ENCODE measurements around the gene OS9.

The OS9 gene

DNA sequence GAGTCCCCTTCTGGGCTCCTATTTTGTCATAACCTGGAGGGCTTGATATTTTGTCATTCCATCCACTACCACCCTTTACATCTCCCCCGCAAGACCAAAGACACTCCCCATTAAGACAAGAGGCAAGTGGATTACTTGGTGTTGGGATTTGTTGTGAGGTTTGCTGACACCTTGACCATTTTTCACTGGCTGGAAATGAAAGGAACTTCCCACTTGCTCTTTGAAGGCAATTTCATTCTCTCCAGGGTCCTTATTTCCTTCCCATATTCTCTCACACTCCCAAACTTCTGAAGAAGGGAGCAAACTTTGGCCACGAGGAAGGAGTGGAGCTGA is 29.7 kb downstream of the OS9 start:
- no peak for DNase-seq

DNA sequence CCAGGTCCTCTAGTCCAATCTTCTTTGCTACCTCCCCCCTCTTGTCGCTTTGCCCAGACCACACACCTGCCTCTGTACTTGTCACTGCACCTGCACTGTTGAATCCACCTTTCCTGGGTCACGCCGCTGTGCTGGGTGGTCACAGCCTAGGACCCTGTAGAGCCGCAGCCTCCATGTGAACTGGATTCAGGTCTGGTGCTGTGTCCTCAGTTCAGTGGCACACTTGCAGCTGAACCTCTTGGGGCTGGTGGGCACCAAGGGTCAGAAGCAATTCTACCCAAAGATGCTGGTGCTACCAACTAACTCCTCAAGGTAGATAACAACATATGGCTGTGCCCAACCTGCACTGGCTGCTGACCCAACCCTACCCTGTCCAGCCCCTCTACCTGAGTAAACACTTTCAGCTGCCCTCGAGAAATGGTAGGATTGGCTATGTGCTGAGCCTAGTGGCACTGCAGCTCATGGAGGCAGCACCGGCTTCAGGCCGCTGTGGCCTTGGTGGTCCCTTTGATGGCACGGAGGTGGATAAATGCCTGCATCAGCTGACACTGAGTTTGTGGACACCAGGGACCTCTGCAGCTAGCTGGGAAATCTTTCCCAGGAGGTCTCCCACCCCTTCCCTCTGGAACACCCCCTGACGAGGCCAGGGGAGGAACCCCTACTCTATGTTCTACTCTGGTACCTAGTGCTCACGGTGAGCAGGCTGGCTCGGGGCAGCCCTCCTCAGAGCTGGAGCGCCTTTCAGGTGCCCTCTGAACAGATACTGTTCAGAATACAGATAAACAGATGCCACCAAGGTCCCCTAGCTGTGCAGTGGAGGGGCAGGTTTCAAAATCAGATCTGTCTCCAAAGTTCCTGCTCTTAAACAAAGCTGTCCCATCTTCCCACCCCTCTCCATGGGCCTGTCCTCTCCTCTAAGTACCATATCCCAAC is 30.3 kb downstream of the OS9 start:
- DNase-seq: no peak

DNA sequence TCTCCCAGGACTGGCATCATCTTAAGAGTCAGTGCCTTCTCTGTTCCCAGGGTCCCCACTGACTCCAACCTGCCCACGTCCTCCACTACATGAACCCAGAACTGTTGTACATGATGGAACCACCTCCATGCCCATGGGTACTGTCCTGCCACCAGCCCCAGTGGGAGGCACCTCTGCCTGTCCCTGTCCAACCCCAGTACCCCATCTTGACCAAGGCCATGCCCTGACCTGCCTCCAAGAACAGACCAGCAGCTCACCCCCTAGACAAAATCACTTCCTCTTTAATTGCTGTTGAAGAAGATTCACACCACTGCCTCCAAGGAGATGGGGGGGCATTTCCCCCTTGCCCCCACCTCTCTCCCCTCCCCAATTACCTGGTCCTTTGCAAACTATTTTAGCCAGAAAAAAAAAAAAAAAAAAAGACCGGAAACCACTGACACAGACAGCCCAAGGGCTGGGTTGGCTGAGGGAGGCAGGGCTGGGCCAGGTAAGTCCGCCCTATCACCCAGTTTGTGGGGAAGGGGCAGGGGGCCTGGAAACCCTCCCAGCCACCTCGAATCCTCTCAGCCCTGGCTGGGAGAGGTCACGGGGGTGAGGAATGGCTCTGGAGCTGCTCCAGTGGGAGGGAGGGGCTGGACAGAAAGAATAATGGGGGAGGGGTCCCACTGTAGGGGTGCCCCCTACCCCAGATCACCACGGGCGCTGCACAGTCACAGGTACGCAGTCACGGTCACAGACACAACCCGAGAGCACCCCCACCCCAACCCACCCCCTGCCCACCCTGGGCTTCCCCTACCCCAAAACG is 31.2 kb downstream of the OS9 start:
- DNase-seq: no peak

DNA sequence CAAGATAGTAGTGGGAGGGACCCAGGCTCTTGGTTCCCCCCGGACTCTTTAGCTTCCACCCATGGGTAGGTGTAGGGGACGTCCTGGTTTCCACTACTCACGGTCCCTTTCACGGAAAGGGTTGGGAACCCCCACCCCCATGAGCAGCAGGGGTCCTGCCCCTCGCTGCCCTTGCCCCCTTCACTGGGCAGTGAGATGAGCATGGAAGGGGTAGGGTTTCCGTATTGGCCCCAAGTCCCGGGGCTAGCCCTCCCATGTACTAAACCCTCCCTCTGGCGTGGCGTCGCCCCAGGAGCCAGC is 31.9 kb downstream of the OS9 start:
- no peak for DNase-seq

DNA sequence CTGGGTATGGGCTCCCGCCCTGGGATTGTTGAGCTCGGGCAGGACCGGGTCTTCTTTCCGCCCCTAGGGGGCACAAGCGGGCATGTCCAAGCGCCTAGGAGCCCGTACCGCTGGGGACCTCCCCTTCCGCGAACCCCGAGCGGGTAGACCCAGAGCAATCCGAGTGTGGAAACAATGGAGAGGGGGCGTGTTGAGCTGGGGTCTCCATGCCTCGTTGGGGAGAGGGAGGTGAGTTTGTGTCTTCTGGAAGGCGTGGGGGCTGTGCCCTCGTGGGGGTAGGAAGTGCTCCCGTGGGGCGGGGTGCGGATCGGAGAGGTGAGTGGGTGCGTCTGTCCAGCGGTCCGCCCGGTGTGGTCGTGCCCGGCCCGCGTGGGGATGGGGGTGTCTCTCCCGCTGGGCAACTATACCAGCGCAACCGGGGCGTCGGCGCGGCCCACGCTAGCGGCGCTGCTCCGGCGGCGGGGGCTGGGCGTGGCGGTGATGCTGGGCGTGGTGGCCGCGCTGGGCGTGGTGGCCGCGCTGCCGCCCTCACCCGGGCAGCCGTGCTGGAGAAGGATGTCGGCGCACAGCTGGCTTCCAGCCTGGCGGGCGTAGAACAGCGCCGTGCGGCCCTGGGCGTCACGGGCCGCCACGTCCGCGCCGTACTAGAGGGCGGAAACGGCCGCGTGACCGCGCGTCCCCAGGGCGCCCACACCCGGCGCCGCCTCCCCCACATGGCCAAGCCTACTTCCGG is 32.4 kb downstream of the OS9 start:
- DNase-seq: peak; percentile 35

DNA sequence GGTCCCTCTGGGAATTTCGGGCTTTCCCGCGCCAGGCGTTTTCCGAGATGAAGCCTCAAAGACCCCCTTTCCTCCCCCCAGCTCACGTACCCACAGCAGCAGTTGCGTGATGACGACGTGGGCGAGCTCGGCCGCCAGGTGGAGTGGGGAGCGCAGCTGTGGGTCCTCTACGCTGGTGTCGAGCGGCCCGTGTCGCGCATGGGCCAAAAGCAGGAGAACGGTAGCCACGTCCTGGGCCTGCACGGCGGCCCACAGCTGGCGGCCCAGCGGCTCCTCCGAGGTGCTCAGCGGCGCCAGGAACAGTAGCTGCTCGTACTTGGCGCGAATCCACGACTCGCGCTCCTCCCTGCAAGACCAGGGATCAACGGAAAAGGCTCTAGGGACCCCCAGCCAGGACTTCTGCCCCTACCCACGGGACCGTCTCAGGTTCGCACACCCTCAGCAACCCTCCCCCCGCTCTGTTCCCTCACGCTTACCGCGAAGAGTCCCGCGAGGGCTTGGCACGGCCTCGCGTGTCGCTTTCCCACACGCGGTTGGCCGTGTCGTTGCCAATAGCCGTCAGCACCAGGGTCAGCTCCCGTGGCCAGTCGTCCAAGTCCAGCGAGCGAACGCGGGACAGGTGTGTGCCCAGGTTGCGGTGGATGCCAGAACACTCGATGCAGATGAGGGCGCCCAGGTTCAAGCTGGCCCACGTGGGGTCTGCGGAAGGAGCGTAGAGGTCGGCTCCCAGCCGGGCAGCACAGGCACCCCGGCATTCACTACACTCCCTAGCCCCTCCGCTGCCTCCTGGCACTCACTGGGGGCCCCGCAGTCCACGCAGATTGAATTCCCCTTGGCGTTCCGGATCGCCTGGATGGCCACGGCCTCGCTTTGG is 33.2 kb downstream of the OS9 start:
- DNase-seq: no peak

DNA sequence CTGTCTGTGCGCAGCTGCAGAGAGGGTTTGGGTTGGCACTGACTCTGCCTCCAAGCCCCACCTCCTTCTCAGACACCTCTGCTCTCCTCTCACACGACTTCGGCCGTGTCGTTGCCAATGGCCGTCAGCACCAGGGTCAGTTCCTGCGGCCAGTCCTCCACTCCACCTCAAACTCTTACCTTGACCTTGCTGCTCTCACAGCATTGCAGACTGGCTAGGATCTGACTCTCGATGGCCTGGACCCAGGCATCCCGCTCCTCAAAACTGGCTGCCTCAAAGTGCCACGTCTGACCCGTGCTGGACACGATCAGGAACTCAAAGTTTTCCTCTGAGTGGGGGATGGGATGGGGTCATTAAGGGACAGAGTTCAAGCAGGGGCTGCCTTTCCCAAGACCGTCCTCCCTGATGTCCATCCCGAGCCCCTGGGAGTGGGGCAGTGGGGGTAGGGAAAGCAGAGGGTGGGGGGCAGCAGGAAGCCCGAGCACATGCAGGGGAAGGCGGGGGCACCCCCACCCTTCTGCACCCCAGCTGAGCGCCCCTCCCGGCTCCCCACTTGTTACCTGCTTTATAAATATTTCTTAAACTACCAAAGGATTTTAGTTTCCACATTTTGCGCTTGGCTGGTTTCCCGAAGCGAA is 33.9 kb downstream of the OS9 start:
- no peak for DNase-seq

DNA sequence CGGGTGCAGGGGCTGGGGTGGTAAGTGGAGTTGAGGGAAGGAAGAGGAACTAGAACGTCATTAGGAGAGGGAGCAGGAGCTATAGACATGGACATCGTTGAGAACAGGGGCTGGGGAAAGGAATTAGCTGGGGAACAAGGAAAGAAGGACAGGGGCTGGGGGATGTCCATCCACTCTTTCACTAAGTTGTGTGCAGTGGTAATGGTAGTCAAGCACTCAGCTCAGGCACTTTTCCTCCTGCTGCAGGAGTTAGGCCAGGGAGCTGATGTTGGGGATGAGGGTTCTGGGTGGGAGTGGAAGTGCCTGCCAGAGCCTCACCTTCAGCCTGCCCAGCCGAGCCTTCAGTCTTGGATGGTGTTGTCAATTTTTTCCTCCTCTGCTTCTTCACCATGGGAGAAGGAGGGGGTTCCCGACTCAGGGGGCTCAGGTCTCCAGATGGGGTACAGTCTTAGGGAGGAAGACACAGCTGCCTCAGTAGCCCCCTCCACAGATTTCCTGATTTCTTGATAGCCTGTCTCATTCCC is 35.5 kb downstream of the OS9 start:
- DNase-seq: no peak

DNA sequence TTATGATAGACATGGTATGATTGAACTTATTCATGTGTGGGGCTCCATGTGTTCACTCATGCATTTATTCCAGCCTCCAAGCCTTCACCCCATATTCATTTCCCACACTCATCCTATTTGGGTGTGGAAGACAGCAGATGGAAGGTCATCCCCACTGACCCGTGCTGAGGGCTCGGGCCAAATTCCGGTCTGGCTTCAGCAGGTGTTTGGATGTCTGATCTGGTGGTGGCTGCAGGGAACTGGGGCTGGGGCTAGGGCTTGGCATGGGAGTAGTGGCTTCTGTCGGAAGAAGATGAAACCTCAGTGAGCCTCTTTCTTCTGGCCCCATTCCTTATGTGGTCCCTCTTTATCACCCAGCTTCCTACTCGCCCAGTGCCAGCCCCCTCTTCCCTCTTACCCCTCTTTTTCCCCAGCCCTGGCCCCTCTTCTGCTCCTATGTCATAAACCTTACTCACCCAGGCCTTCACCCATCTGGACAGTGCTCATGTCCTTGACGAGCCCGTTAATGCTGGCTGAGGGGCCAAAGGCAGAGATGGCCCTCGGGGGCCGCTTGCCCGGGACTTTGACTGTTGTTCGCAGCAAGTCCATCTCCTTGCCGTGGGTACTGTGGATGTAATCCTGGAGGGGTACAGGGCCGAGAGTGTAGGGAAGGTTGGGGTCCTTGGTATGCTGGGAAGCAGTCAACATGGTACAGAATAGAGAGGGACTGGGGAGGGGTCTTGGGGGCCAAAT is 36.6 kb downstream of the OS9 start:
- no peak for DNase-seq

DNA sequence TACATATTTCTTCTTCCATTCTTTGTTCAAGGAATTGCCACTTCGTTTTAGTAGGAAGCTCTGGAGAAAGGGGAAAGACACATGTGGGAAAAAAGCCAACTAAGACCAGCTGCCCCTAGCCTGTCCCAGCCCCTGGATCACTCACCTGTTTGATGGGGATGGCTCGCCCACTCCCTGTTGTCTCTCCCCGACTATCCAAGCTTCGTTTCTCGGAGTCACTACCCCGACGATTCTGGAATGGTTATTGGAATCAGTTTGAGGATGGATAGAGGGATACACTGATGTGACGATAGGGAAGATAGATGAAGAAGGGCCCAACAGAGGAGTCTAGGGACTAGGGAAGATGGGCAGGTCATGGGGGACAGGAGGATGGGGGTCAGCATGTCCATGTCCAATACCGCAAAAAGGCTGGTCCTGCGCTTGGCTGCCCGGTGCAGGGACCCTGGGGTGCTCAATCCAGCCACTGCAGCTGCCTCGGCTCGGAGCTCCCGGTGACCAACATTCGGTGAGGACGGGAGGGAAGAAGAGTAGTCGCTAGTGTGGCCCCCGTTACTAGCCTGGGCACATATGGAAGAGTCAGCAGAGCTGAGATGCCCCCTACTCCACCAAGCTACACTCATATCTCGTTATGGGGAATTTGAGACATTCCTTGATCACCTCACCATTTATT is 37.6 kb downstream of the OS9 start:
- no peak for DNase-seq

DNA sequence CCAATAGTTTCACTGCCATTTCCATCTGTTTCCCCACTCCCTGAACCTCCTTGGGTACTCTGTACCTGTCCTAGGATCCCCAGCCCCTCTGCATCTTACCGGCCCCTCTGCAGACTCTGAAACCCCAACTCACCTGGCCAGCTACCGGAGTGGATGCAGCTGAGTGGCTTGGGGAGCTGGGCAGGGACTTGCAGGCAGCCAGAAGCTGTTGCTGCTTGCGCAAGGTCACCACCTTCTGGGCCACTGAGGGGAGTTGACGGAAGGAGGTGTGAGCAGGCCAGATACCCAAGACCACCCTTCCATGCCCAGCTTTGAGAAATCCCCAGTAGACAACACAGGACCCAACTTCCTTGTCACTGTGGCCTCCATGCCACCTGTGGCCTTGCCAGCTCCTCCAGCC is 38.3 kb downstream of the OS9 start:
- DNase-seq: no peak

DNA sequence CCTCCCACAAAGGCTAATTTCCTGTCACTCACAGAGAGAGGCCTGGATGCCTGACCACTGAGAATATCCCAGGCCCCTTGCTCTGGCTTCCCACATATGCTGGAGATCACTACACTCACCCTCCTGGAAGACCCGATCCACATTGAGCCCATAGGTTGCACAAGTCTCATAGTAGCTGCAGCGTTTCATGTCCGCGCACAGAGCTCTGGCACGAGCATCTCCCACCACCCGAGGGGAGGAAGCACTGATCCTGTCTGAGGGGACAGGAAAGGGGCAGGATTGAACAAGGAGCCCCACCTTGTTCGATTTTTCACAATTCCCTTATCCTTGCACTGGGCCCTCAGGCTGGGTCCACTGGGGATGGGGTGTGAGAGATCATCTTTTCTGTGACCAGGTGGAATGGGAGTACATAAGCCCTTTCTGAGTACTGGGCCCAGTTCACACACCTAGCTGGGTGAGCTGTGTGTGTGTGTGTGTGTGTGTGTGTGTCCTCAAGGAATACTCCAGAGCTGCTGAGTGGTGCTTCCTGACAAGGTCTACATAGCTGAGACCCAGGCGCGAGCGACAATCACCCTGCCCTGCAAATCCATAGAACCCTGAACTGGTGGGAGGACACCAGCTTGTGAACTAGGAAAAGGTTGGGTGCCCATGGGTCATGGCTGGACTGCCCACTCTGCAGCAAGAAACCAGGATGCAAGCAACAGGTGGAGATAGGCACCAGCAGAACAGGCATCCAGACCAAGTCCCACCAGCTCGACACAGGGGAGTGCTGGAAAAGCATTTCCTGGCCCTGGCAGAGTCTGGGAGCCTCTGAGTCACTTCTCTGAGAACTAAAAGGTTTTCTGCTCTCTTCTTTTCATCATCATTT is 39.0 kb downstream of the OS9 start:
- no peak for DNase-seq

DNA sequence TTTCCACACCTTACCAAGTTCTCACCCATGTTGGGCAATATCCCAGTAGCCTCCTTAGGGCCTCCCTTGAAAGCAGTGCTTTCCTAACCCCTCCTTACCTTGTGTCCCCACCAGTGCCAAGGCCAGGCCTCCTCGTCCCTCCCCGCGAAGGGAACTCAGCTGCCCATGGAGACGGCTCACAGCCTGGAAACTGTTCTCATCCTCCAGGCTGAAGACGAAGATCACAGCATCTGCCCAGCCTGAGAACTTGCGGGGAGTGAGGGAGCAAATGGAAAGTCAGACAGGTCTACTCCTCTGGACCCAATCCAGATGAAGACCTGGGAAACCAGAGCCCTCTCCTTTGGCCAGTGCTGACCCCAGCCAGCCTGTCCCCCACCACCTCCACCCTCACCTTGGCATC is 40.0 kb downstream of the OS9 start:
- DNase-seq: no peak

DNA sequence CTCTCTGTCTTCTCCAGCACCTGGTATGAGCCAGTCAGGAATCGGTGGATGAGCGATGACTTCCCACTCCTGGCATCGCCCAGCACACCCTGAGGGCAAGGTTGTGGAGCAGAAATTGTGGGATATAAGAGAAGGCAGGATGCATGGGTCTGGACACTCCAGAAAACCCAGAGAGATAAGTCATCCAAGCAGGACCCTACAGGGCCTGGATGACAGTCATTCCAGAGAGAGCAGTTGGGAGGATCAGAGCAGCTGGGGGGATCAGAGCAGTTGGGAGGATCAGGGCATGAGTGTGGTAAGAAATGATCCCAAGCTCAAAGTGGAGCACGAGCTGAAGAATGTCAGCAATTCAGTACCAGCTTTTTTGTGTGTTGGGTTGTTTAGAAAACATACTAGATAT is 40.7 kb downstream of the OS9 start:
- DNase-seq: no peak

DNA sequence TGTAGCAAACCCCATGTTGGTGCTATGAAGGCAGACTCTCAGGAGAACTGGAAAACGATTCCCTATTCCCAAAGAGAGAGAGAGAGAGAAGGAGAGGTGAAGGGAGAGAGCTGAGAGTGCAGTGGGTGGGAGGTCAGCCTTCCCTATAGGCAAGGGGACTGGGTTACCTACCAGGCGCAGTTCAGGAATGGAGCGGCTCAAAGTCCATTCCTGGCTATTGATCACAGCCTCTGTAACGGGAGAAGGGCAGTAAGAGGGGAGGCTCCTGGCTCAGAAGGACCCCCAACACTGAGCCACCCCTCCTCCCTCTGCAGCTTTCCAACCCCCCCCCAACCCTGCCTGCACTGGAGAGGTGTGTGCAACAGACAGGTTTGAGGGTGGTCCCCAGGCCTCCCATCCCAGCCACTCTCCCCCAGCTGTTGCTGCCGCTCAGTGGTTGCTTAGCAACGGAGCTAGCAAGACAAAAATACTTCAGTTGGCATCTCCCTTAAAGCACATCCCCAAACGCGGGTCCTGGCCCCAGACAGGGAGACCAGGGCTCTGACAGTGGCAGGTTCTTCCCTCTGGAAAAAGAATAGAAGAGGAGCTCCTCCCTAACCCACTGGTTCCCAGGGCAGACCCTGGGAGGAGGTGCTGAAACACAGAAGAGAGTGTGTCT is 41.4 kb downstream of the OS9 start:
- no peak for DNase-seq

DNA sequence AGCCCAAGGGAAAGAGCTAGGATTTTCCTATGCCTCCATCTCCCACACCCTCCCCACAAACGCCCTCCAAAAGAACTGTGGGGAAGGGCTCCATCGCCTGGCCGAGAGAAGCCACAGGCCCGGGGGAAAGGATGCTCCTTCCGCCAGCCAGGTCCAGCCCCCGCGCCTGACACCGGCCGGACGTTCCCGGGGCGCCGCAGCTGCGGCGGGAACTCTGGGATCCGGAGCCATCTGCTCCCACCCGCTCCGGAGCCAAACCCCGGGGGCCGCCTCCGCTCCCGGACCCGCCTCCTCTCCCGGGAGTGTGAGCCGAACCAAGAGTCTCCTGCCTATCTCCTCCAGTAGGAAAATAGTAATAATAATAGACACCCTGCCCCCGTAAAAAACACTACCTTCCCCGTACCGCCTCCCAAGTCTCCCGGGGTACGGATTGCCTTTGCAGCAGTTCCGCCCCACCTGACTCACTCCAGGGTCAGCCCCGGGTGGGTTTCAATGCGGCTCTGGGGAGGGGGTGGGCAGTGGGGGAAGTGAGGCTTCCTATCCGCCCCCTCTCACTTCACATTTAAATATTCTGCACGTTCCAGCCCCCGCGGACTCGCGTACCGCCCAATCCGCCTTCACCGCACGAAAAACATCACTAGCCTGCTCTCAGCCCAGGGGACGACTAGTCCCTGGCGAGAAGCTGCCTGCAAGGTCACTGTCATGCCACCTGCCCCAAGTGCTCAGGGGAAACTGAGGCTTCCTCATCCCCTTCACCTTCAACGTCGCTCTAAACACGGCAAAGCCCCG is 42.2 kb downstream of the OS9 start:
- no peak for DNase-seq

DNA sequence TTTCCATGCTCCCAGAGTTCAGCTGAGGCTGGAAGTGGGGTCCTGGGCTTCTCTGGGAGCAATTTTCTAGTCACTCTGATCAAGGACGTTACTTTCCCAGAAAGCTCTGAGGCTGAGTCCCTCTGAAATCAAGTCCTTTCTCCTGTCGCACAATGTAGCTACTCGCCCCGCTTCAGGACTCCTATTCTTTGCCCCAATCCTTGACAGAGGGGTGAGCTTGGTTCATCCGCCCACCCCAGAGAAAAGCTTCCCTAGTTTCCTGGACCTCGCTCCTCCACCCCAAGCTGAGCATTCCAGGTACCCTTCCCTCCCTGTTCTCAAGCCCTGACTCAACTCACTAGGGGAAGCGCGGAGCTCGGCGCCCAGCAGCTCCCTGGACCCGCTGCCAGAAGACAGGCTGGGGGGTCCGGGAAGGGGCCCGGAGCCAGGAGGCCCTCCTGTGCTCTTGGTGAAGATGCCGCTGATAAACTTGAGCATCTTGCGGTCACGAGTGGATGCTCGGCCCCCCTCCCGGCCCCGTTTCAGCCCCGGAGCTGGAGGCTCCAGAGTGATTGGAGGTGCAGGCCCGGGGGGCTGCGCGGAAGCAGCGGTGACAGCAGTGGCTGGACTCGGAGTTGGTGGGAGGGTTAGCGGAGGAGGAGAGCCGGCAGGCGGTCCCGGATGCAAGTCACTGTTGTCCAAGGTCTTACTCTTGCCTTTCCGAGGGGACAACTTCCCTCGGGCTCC is 43.0 kb downstream of the OS9 start:
- no peak for DNase-seq

Measured in activated CD4-positive, alpha-beta T cell treated with anti-CD3 and anti-CD28 coated beads, Interleukin-2, Interleukin-6, amounts not matched to agents 100 ng/mL and 50 ng/mL, durations not matched to agents 16 hours and 8 hours (primary cell).